GM13977 (cell line): ENCODE results near the gene KIAA1328.

ENCODE experiments used
- DNase-seq: peaks from one replicate; pipeline ENCODE4 v3.0.0; 2012; ENCODE audit warnings: low spot score
- CTCF ChIP-seq: IDR thresholded peaks from 2 replicates; pipeline ENCODE4 v1.5.1; 2012; ENCODE audit warnings: mild to moderate bottlenecking, control low read depth; ENCODE audit not compliant: insufficient read depth; ENCODE audit errors: extremely low read depth, missing control alignments
- in situ Hi-C: fragments of 300-500 bp; cut with MboI; formaldehyde crosslinking; loops from one replicate; pipeline ENCODE4 v1.12.0; 2022; ENCODE audit warnings: low sequenced_read_pairs, low pct_unique_long_range_greater_than_20kb, mixed read lengths, inconsistent platforms; ENCODE audit not compliant: unreplicated experiment

The KIAA1328 gene

GRCh38 chr18:36798738-36799473 is 30.0 kb upstream of the KIAA1328 start:
- no peak for TF ChIP-seq CTCF
- in situ Hi-C loops: no loop called here
- no peak for DNase-seq

GRCh38 chr18:36805105-36805504 is 23.8 kb upstream of the KIAA1328 start:
- DNase-seq: no peak
- in situ Hi-C loops: no loop called here
- TF ChIP-seq CTCF: no peak

- no peak for TF ChIP-seq CTCF
- in situ Hi-C loops: no loop called here
- DNase-seq: no peak
These were observed 20.2 kb upstream of the KIAA1328 start for GRCh38 chr18:36808681-36809080.

- peak; percentile 74 for DNase-seq
- peak; percentile 81 for TF ChIP-seq CTCF
- in situ Hi-C loops: no loop called here
These were observed 19.1 kb upstream of the KIAA1328 start for GRCh38 chr18:36809590-36810381.

GRCh38 chr18:36811430-36811829 is 17.5 kb upstream of the KIAA1328 start:
- TF ChIP-seq CTCF: no peak
- DNase-seq: no peak
- in situ Hi-C loops: no loop called here

- TF ChIP-seq CTCF: no peak
- no peak for DNase-seq
- in situ Hi-C loops: no loop called here
These were observed 17.0 kb upstream of the KIAA1328 start for GRCh38 chr18:36811955-36812354.
